ENCODE measurements around the gene TYMS. TPM values are rescaled to one million over a fixed set of nuclear protein-coding genes. Genes with fewer than 3 reads are reported as not detected.

Gene TYMS
- total RNA-seq, 1 donor from 2014 or later: 3.1 TPM

GRCh38 chr18:711657-712400, 54.4 kb downstream of the TYMS start:
- TF ChIP-seq CTCF (IDR thresholded peaks at IDR 0.05; ENCODE audit: borderline replicate concordance): no peak
- intact Hi-C loops (cut with micrococcal nuclease): no loop called here

GRCh38 chr18:712401-713134, 55.1 kb downstream of the TYMS start, which contains the start of gene ENOSF1:
TSS of gene ENOSF1 (minus strand) at chr18:712630. CDS start at chr18:712587, 43 bp downstream.
- peak; percentile 85 for TF ChIP-seq CTCF (IDR thresholded peaks at IDR 0.05; ENCODE audit: borderline replicate concordance)
- intact Hi-C loops (cut with micrococcal nuclease): no loop called here
- H3K27me3 ChIP-seq (ENCODE audit: low read depth): no peaks in the 10 kb centered on the region
- peak within 1 kb of the TSS; percentile 86 for H3K27ac ChIP-seq (replicated peaks)
- H3K36me3 ChIP-seq: no peaks in the 10 kb centered on the region
- H3K9me3 ChIP-seq (replicated peaks): peaks cover 26% of the 10 kb centered on the region
- H3K4me3 ChIP-seq: peak within 1 kb of the TSS; percentile 75
- DNase-seq: peak; percentile 83
- peaks cover 34% of the 10 kb centered on the region for H3K4me1 ChIP-seq

More at GRCh38 chr18:711657-712400, 54.4 kb downstream of the TYMS start:
- Histone ChIP-seq H3K4me1 (peaks cover 34% of the 10 kb centered on the region), H3K4me3 (peak overlapping the region; percentile 75), H3K27me3 (ENCODE audit: low read depth) (no peaks in the 10 kb centered on the region), H3K36me3 (no peaks in the 10 kb centered on the region), H3K9me3 (replicated peaks) (peaks cover 26% of the 10 kb centered on the region), H3K27ac (replicated peaks) (peak overlapping the region; percentile 86)
- peak; percentile 52 for DNase-seq

- H3K9me3 ChIP-seq (replicated peaks): peaks cover 26% of the 10 kb centered on the region
- H3K36me3 ChIP-seq: no peaks in the 10 kb centered on the region
- H3K27me3 ChIP-seq (ENCODE audit: low read depth): no peaks in the 10 kb centered on the region
- no peak for TF ChIP-seq CTCF (IDR thresholded peaks at IDR 0.05; ENCODE audit: borderline replicate concordance)
- peak overlapping the region; percentile 86 for H3K27ac ChIP-seq (replicated peaks)
- peak overlapping the region; percentile 75 for H3K4me3 ChIP-seq
- DNase-seq: no peak
- intact Hi-C loops (cut with micrococcal nuclease): no loop called here
- H3K4me1 ChIP-seq: peaks cover 34% of the 10 kb centered on the region
Observed at GRCh38 chr18:713135-713490, 55.7 kb downstream of the TYMS start.

- Histone ChIP-seq H3K36me3 (no peaks in the 10 kb centered on the region), H3K4me1 (peaks cover 17% of the 10 kb centered on the region), H3K27me3 (ENCODE audit: low read depth) (no peaks in the 10 kb centered on the region), H3K4me3 (no peak overlapping the region), H3K9me3 (replicated peaks) (peaks cover 26% of the 10 kb centered on the region), H3K27ac (replicated peaks) (no peak overlapping the region)
- DNase-seq: no peak
- intact Hi-C loops (cut with micrococcal nuclease): no loop called here
- TF ChIP-seq CTCF (IDR thresholded peaks at IDR 0.05; ENCODE audit: borderline replicate concordance): no peak
Observed at GRCh38 chr18:715626-716025, 58.2 kb downstream of the TYMS start.

- TF ChIP-seq CTCF (IDR thresholded peaks at IDR 0.05; ENCODE audit: borderline replicate concordance): no peak
- no peak overlapping the region for H3K27ac ChIP-seq (replicated peaks)
- H3K27me3 ChIP-seq (ENCODE audit: low read depth): no peaks in the 10 kb centered on the region
- H3K36me3 ChIP-seq: no peaks in the 10 kb centered on the region
- DNase-seq: no peak
- peaks cover 3% of the 10 kb centered on the region for H3K4me1 ChIP-seq
- H3K4me3 ChIP-seq: no peak overlapping the region
- H3K9me3 ChIP-seq (replicated peaks): peaks cover 26% of the 10 kb centered on the region
- intact Hi-C loops (cut with micrococcal nuclease): no loop called here
Observed at GRCh38 chr18:717003-717402, 59.5 kb downstream of the TYMS start.

Other genes with a start within 250 kb of the TYMS start
- gene COLEC12, start 157.0 kb upstream of the TYMS start, total RNA-seq: 7.3 TPM
- not detected for gene CETN1, start 77.3 kb upstream of the TYMS start, total RNA-seq
- gene CLUL1, start 60.7 kb upstream of the TYMS start, total RNA-seq: not detected
- gene ENOSF1, start 55.0 kb downstream of the TYMS start, total RNA-seq: 24.4 TPM
- gene YES1, start 154.6 kb downstream of the TYMS start, total RNA-seq: 21.7 TPM
- 0.19 TPM for gene ADCYAP1, start 247.2 kb downstream of the TYMS start, total RNA-seq

All from left ventricle myocardium inferior (tissue), 1 donor.